Endothelial cell of umbilical vein (primary cell): ENCODE data around the gene EP400. TPM values are rescaled to one million over a fixed set of nuclear protein-coding genes. Genes with fewer than 3 reads are reported as not detected.

Experiments used
- BruUV-seq: library from RNA; stranded (reverse); fragments of 400-500 nt; replicated peaks from 2 replicates; lab custom pipeline; 2021; lab: Mats Ljungman, UMichigan
- CTCF ChIA-PET: fragments of 300-600, 350-600 bp; sonication (Branson Sonifier 250); formaldehyde crosslinking; loops from one replicate; lab custom pipeline; 2021; ENCODE audit warnings: antibody characterized with exemption, inconsistent platforms; lab: Charles Lee
- POLR2A ChIA-PET: fragments of 300-600, 350-600 bp; sonication (Branson Sonifier 250); formaldehyde crosslinking; loops from one replicate; lab custom pipeline; 2021; ENCODE audit warnings: antibody characterized with exemption, inconsistent platforms; lab: Charles Lee
- DNase-seq: peaks from one replicate; pipeline ENCODE4 v3.0.0-alpha.2; 2011; ENCODE audit warnings: low read depth, low spot score
- FAIRE-seq: peaks from 2 replicates; lab custom pipeline; 2011; peaks lifted over from hg19 to GRCh38; lab: Jason Lieb, UNC
- H2AFZ ChIP-seq: 2 replicates; pipeline ENCODE4 v1.6.0; 2012; ENCODE audit warnings: low read depth, low read length, control low read depth, inconsistent platforms
- H3K27ac ChIP-seq: 2 replicates; pipeline ENCODE4 v1.5.1; 2011; ENCODE audit warnings: low read depth, mild to moderate bottlenecking, control low read depth, low read length, moderate library complexity; ENCODE audit not compliant: insufficient read depth
- H3K27me3 ChIP-seq, 2 experiments: 2 replicates each; pipeline versions ENCODE4 v1.6.0 to v1.6.1; 2011; ENCODE audit warnings: low read length in 2 of 2, mixed read lengths in 1 of 2; ENCODE audit not compliant: control insufficient read depth in 2 of 2, insufficient read depth in 2 of 2
- H3K36me3 ChIP-seq, 2 experiments: 2 replicates in 1 of 2; 3 replicates in 1 of 2; pipeline ENCODE4 v1.5.1; 2011; ENCODE audit warnings: low read length in 2 of 2, mild to moderate bottlenecking in 1 of 2, moderate library complexity in 1 of 2; ENCODE audit not compliant: control insufficient read depth in 2 of 2, insufficient read depth in 2 of 2; ENCODE audit errors: extremely low read depth in 1 of 2
- H3K4me1 ChIP-seq: 3 replicates; pipeline ENCODE4 v1.5.1; 2011; ENCODE audit warnings: mild to moderate bottlenecking, low read length; ENCODE audit not compliant: control insufficient read depth, insufficient read depth; ENCODE audit errors: extremely low read depth
- H3K4me2 ChIP-seq: 2 replicates; pipeline ENCODE4 v1.6.1; 2011; ENCODE audit warnings: low read length, control low read depth, mixed read lengths; ENCODE audit not compliant: insufficient read depth
- H3K4me3 ChIP-seq, 3 experiments: fragments of 200-600 bp in 1 of 3; sonication (generic), shearing (Covaris generic) in 1 of 3; replicated peaks in 1 of 3; 2 replicates each; pipeline ENCODE4 v1.5.1; 2011 to 2016; ENCODE audit warnings: control low read depth in 3 of 3, low read length in 3 of 3, mild to moderate bottlenecking in 2 of 3, inconsistent platforms in 1 of 3, low read depth in 1 of 3, moderate library complexity in 1 of 3; ENCODE audit not compliant: insufficient read depth in 1 of 3
- H3K79me2 ChIP-seq: 2 replicates; pipeline ENCODE4 v1.6.0; 2012; ENCODE audit warnings: low read length, inconsistent platforms; ENCODE audit not compliant: control insufficient read depth, insufficient read depth
- H3K9ac ChIP-seq: replicated peaks from 2 replicates; pipeline ENCODE3; 2011; ENCODE audit warnings: low read length, control low read depth; ENCODE audit not compliant: insufficient read depth; ENCODE audit errors: extremely low read depth
- H3K9me1 ChIP-seq: replicated peaks from 3 replicates; pipeline ENCODE4 v1.6.0; 2011; ENCODE audit warnings: mild to moderate bottlenecking, low read length; ENCODE audit not compliant: control insufficient read depth, insufficient read depth; ENCODE audit errors: extremely low read depth
- H3K9me3 ChIP-seq: replicated peaks from 2 replicates; pipeline ENCODE4 v1.5.1; 2012; ENCODE audit warnings: low read length, inconsistent platforms; ENCODE audit not compliant: control insufficient read depth, insufficient read depth
- H4K20me1 ChIP-seq: replicated peaks from 2 replicates; pipeline ENCODE3; 2011; ENCODE audit warnings: mild to moderate bottlenecking, low read length; ENCODE audit not compliant: control insufficient read depth, insufficient read depth; ENCODE audit errors: extremely low read depth
- CTCF ChIP-seq, 2 donors: IDR thresholded peaks; 1 replicate in 1 of 2; 2 replicates in 1 of 2; pipeline ENCODE4 v1.5.1; 2011; ENCODE audit warnings: low read length in 2 of 2, mild to moderate bottlenecking in 2 of 2, moderate library complexity in 2 of 2, control low read depth in 1 of 2, inconsistent platforms in 1 of 2, low read depth in 1 of 2; ENCODE audit not compliant: insufficient read depth in 1 of 2; ENCODE audit errors: extremely low read depth in 1 of 2
- EZH2 ChIP-seq: IDR thresholded peaks from 2 replicates; pipeline ENCODE4 v1.6.1; 2012; ENCODE audit warnings: borderline replicate concordance, low read depth, mild to moderate bottlenecking, moderate library complexity, low read length, inconsistent platforms; ENCODE audit not compliant: severe bottlenecking
- FOS ChIP-seq: IDR thresholded peaks from 2 replicates; pipeline ENCODE4 v1.6.1; 2011; ENCODE audit warnings: mild to moderate bottlenecking, low read length, moderate library complexity, borderline replicate concordance; ENCODE audit not compliant: insufficient read depth
- GATA2 ChIP-seq: IDR thresholded peaks from 2 replicates; pipeline ENCODE4 v1.7.0; 2011; ENCODE audit warnings: low read depth, mild to moderate bottlenecking, moderate library complexity, mixed read lengths, low read length; ENCODE audit not compliant: insufficient read length, insufficient read depth
- JUN ChIP-seq: IDR thresholded peaks from 2 replicates; pipeline ENCODE4 v1.6.1; 2011; ENCODE audit warnings: borderline replicate concordance, low read depth; ENCODE audit not compliant: insufficient read length, insufficient read depth
- MAX ChIP-seq: IDR thresholded peaks from 2 replicates; pipeline ENCODE4 v1.6.1; 2011; ENCODE audit not compliant: insufficient read depth, insufficient read length
- MYC ChIP-seq: IDR thresholded peaks from one replicate; pipeline ENCODE4 v1.6.1; 2011; ENCODE audit warnings: mild to moderate bottlenecking, low read depth, low read length
- POLR2A ChIP-seq: IDR thresholded peaks from 2 replicates; pipeline ENCODE4 v1.6.1; 2012; ENCODE audit warnings: low read depth, mild to moderate bottlenecking, control low read depth, low read length
- POLR2AphosphoS5 ChIP-seq: IDR thresholded peaks from 2 replicates; pipeline ENCODE4 v1.6.1; 2012; ENCODE audit warnings: low read depth, mild to moderate bottlenecking, control low read depth, low read length, moderate library complexity; ENCODE audit not compliant: insufficient read depth
- dilution Hi-C: fragments of 300-500 bp; cut with MboI; formaldehyde crosslinking; loops from one replicate; pipeline ENCODE4 v1.15.0; 2019; ENCODE audit warnings: low sequenced_read_pairs; ENCODE audit not compliant: extremely low pct_ligation_motif_present
- intact Hi-C: fragments of 100-400 bp; cut with micrococcal nuclease; formaldehyde crosslinking; loops from one replicate; pipeline ENCODE4 v1.10.0; 2022
- polyA plus RNA-seq, 4 experiments: library from polyadenylated mRNA; depleted of rRNA in 3 of 4; stranded (reverse) in 3 of 4; unstranded in 1 of 4; fragments of >200 nt; gene quantifications; 2 replicates each; pipeline versions ENCODE4 v1.2.1 to v1.2.3, GENCODE V29; 2011 to 2012; ENCODE audit warnings: missing spikeins in 1 of 4
- total RNA-seq: library from RNA; stranded (reverse); gene quantifications from 2 replicates; pipeline ENCODE4 v1.2.3, GENCODE V29; 2021

EP400 gene
- total and polyA plus RNA-seq, 2 donors (not counting 3 experiments of a cell fraction or from before 2014, with no cell fraction given), result 9.0 to 57.7 TPM

- Histone ChIP-seq H3K9me1 (no peaks in the 10 kb centered on the region), H4K20me1 (peaks cover 12% of the 10 kb centered on the region), H3K27me3 (no peaks in the 10 kb centered on the region), H3K27ac (no peak overlapping the region), H3K4me2 (no peak overlapping the region), H3K36me3 (peaks cover 0 to 5% of the 10 kb centered on the region in 2 experiments), H3K9ac (no peak overlapping the region), H3K4me3 (no peak overlapping the region), H3K79me2 (peaks cover 77% of the 10 kb centered on the region), H3K9me3 (no peaks in the 10 kb centered on the region), H2AFZ (no peak overlapping the region), H3K4me1 (no peaks in the 10 kb centered on the region)
- BruUV-seq, result no TSS peak
- dilution Hi-C loops (no loop called here), intact Hi-C loops (no loop called here)
- no peak for TF ChIP-seq POLR2A
- TF ChIP-seq CTCF (IDR thresholded peaks at IDR 0.05; ENCODE audit: extremely low read depth in 1 of 2, insufficient read depth in 1 of 2, low read depth in 1 of 2, low read length in 2 of 2), result no peak
- no peak for TF ChIP-seq JUN
- TF ChIP-seq FOS, result no peak
- TF ChIP-seq GATA2, result no peak
- TF ChIP-seq MYC, result no peak
- no peak for TF ChIP-seq POLR2AphosphoS5
- no peak for TF ChIP-seq EZH2
- no peak for TF ChIP-seq MAX
- FAIRE-seq (no peak), DNase-seq (no peak)
- CTCF ChIA-PET, result interaction anchor here (1.0 to 1.3 kb wide), 3 partner anchors 10 to 26 kb away, joined by 3 read pairs; no protein-coding TSS in a partner anchor
- POLR2A ChIA-PET, result no interaction called here
Observed at GRCh38 chr12:131963381-131963780, 13.6 kb downstream of the EP400 start.
